GM18498 (cell line): Measurements from ENCODE around the gene LGALS4.
A peak's percentile ranks its signal among the peaks of the same experiment; 100 is the strongest.
"Not testable (repeated sequence)": the region's sequence is repeated elsewhere in the genome, so short reads cannot be mapped to it uniquely, and the experiment has no call there.

Experiments used
- ATAC-seq: cut with Tn5 transposase; IDR thresholded peaks from one replicate; pipeline ENCODE4 v1.9.1; 2021; ENCODE audit warnings: mild to moderate bottlenecking, moderate library complexity; ENCODE audit not compliant: unreplicated experiment

The LGALS4 gene

GRCh38 chr19:38812841-38813320 is at the start of gene LGALS4:
TSS of gene LGALS4 (minus strand) at chr19:38812945. CDS start at chr19:38812886, 59 bp downstream.
- no peak for ATAC-seq

- ATAC-seq: no peak
These were observed 48.6 kb upstream of the LGALS4 start for GRCh38 chr19:38861368-38861767.

- ATAC-seq: not testable (repeated sequence)
These were observed 47.0 kb upstream of the LGALS4 start for GRCh38 chr19:38859631-38860204.

- ATAC-seq: no peak
These were observed 44.1 kb upstream of the LGALS4 start for GRCh38 chr19:38856813-38857212.

GRCh38 chr19:38855751-38856150 is 43.0 kb upstream of the LGALS4 start:
- ATAC-seq: not testable (repeated sequence)

- ATAC-seq: not testable (repeated sequence)
These were observed 42.2 kb upstream of the LGALS4 start for GRCh38 chr19:38854961-38855360.

GRCh38 chr19:38853214-38853613 is 40.5 kb upstream of the LGALS4 start:
- no peak for ATAC-seq

- ATAC-seq: no peak
These were observed 39.7 kb upstream of the LGALS4 start for GRCh38 chr19:38852231-38853044.

GRCh38 chr19:38851622-38852230 is 39.0 kb upstream of the LGALS4 start:
- peak; percentile 28 for ATAC-seq

- no peak for ATAC-seq
These were observed 38.4 kb upstream of the LGALS4 start for GRCh38 chr19:38850976-38851621.

GRCh38 chr19:38850436-38850975 is 37.8 kb upstream of the LGALS4 start:
- peak; percentile 69 for ATAC-seq

GRCh38 chr19:38849860-38850435 is 37.2 kb upstream of the LGALS4 start, which contains the start of gene HNRNPL:
TSS of gene HNRNPL (minus strand) at chr19:38849986. CDS start at chr19:38849966, 20 bp downstream.
- peak; percentile 58 for ATAC-seq

- peak; percentile 30 for ATAC-seq
These were observed 36.6 kb upstream of the LGALS4 start for GRCh38 chr19:38849147-38849859.

GRCh38 chr19:38848299-38849146 is 35.8 kb upstream of the LGALS4 start:
- ATAC-seq: no peak

GRCh38 chr19:38846097-38846496 is 33.4 kb upstream of the LGALS4 start:
- no peak for ATAC-seq

GRCh38 chr19:38845374-38846024 is 32.8 kb upstream of the LGALS4 start:
- no peak for ATAC-seq

- no peak for ATAC-seq
These were observed 31.4 kb upstream of the LGALS4 start for GRCh38 chr19:38844093-38844686.

GRCh38 chr19:38843175-38843758 is 30.5 kb upstream of the LGALS4 start:
- ATAC-seq: no peak
